ENCODE data around the gene PTPN4.
"Not testable (repeated sequence)": the region's sequence is repeated elsewhere in the genome, so short reads cannot be mapped to it uniquely, and the experiment has no call there.

PTPN4 gene

DNA sequence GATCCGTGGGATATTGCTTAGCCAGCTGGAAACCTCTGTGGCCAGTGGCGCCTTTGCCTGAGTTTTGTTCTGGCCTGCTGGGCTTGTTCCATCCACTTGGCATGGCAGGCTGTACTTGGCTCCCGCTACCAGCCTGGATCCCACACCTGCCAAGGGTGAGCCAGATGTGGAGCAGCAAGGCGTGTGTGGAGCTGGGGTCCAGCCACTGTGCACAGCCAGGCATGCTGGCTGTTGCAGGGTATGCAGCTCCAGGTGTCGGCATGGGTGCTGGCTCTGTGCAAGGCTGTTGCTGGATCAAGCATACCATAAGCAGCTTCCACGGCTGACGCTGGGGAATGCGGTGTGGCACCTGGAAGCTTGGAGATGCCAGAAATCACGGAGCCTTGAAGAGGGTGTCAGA, 34.5 kb downstream of the PTPN4 start:
- H4K20me1 ChIP-seq (ENCODE audit: insufficient read depth, low read length): peaks cover 18% of the 10 kb centered on the region
- no peak overlapping the region for H3K27ac ChIP-seq (ENCODE audit: low read length)
- peaks cover 30% of the 10 kb centered on the region for H3K36me3 ChIP-seq (replicated peaks; ENCODE audit: low read depth, low read length)
- no peaks in the 10 kb centered on the region for H3K4me1 ChIP-seq (ENCODE audit: low read length)
- no peak overlapping the region for H3K4me2 ChIP-seq (ENCODE audit: low read length)
- peaks cover 57% of the 10 kb centered on the region for H3K79me2 ChIP-seq (ENCODE audit: low read length)
- no peak overlapping the region for H2AFZ ChIP-seq (ENCODE audit: low read depth, low read length)
- H3K27me3 ChIP-seq (ENCODE audit: low read depth, low read length): no peaks in the 10 kb centered on the region
- H3K4me3 ChIP-seq (ENCODE audit: low read length): no peak overlapping the region
- H3K9ac ChIP-seq (ENCODE audit: low read length): no peak overlapping the region
- peaks cover 11% of the 10 kb centered on the region; the same call in 1 of the 2 replicates for H3K9me3 ChIP-seq (ENCODE audit: insufficient read depth, low read length)
- TF ChIP-seq, protein P1, sequence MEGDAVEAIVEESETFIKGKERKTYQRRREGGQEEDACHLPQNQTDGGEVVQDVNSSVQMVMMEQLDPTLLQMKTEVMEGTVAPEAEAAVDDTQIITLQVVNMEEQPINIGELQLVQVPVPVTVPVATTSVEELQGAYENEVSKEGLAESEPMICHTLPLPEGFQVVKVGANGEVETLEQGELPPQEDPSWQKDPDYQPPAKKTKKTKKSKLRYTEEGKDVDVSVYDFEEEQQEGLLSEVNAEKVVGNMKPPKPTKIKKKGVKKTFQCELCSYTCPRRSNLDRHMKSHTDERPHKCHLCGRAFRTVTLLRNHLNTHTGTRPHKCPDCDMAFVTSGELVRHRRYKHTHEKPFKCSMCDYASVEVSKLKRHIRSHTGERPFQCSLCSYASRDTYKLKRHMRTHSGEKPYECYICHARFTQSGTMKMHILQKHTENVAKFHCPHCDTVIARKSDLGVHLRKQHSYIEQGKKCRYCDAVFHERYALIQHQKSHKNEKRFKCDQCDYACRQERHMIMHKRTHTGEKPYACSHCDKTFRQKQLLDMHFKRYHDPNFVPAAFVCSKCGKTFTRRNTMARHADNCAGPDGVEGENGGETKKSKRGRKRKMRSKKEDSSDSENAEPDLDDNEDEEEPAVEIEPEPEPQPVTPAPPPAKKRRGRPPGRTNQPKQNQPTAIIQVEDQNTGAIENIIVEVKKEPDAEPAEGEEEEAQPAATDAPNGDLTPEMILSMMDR (IDR thresholded peaks at IDR 0.05; ENCODE audit: low read depth, low read length): no peak
- no peak for TF ChIP-seq EZH2phosphoT487 (IDR thresholded peaks at IDR 0.05; ENCODE audit: low read depth)

DNA sequence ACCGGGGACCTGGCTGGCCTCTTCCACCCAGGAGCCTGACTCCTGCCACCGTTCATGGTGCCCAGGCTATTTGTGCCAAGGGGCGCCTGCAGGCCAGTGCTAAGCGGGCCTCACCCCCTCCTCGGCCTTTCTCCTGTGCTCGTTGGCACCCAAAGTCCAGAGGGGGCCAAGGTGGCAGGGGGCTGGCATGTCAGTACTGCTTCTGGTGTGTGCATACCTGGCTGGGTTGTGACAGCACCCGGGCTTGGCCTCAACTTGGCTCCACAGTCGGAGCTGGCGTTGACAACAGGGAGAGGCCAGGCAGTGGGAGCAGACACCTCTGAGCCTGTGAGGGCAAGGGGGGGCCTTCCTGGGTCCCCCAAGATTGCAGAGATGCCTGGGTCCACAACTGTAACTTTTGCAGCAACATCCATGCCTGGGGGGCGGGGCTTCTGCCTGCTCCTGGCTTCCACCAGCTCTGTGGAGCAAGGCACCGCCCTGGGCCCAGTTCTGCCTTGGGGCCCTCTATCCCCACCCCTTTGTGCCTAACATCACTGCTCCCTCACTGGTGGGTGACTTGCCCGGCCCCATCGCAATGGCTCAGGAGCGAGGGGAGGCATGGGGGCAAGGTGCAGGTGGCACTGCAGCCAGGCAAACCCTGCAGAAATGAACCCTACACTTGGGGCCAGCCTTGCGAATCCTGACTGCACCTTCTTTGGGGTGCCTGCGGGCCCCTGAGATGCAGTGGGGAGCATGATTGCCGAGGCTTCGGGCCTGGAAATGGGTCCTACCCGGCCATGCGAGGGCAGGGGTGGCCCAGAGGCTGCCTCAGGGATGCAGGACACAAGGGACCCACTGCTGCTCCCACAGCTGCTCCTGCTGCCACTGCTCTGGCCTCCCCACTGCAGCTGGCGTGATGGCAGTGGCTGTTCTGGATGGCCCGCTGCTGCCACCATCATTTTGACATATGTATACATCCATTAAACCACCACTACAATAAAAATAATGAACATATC, 35.9 kb downstream of the PTPN4 start:
- H3K27me3 ChIP-seq (ENCODE audit: low read depth, low read length): no peaks in the 10 kb centered on the region
- H4K20me1 ChIP-seq (ENCODE audit: insufficient read depth, low read length): peaks cover 18% of the 10 kb centered on the region
- no peak overlapping the region for H3K9ac ChIP-seq (ENCODE audit: low read length)
- H3K4me3 ChIP-seq (ENCODE audit: low read length): no peak overlapping the region
- peaks cover 51% of the 10 kb centered on the region for H3K79me2 ChIP-seq (ENCODE audit: low read length)
- H3K4me1 ChIP-seq (ENCODE audit: low read length): no peaks in the 10 kb centered on the region
- TF ChIP-seq EZH2phosphoT487 (IDR thresholded peaks at IDR 0.05; ENCODE audit: low read depth): no peak
- TF ChIP-seq, protein P1 (IDR thresholded peaks at IDR 0.05; ENCODE audit: low read depth, low read length): no peak
- peaks cover 26% of the 10 kb centered on the region for H3K36me3 ChIP-seq (replicated peaks; ENCODE audit: low read depth, low read length)
- H3K4me2 ChIP-seq (ENCODE audit: low read length): no peak overlapping the region
- no peak overlapping the region for H3K27ac ChIP-seq (ENCODE audit: low read length)
- no peak overlapping the region for H2AFZ ChIP-seq (ENCODE audit: low read depth, low read length)
- H3K9me3 ChIP-seq (ENCODE audit: insufficient read depth, low read length): peaks cover 9% of the 10 kb centered on the region; the same call in 1 of the 2 replicates

DNA sequence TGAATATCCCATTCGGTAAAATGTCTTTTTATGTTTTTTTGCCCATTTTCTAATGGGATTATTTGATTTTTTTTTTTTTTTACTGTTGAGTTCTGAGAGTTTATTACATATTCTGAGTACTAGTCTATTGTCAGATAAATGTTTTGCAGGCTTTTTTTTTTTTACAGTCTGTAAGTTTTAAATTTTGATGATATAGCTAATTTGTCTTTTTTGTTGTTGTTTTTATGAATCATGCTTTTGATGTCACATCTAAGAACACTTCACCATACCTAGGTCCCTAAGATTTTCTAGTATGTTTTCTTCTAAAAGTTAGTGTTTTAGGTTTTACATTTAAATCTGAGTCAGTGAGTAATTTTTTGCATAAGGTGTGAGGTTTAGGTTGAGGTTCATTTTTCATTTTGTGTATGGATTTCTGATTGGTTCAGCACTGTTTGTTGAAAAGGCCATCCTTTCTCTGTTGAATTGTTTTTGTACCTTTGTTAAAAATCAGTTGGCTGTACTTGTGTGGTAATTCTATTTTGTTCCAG, 40.7 kb downstream of the PTPN4 start:
- H3K27ac ChIP-seq (ENCODE audit: low read length): no peak overlapping the region
- no peak overlapping the region for H3K9ac ChIP-seq (ENCODE audit: low read length)
- TF ChIP-seq EZH2phosphoT487 (IDR thresholded peaks at IDR 0.05; ENCODE audit: low read depth): no peak
- TF ChIP-seq, protein P1 (IDR thresholded peaks at IDR 0.05; ENCODE audit: low read depth, low read length): no peak
- no peak overlapping the region for H2AFZ ChIP-seq (ENCODE audit: low read depth, low read length)
- H3K4me2 ChIP-seq (ENCODE audit: low read length): no peak overlapping the region
- no peaks in the 10 kb centered on the region for H3K36me3 ChIP-seq (replicated peaks; ENCODE audit: low read depth, low read length)
- H3K79me2 ChIP-seq (ENCODE audit: low read length): peaks cover 48% of the 10 kb centered on the region
- no peak overlapping the region for H3K4me3 ChIP-seq (ENCODE audit: low read length)
- no peaks in the 10 kb centered on the region for H3K9me3 ChIP-seq (ENCODE audit: insufficient read depth, low read length)
- no peaks in the 10 kb centered on the region for H3K27me3 ChIP-seq (ENCODE audit: low read depth, low read length)
- peaks cover 12% of the 10 kb centered on the region for H4K20me1 ChIP-seq (ENCODE audit: insufficient read depth, low read length)
- H3K4me1 ChIP-seq (ENCODE audit: low read length): no peaks in the 10 kb centered on the region

DNA sequence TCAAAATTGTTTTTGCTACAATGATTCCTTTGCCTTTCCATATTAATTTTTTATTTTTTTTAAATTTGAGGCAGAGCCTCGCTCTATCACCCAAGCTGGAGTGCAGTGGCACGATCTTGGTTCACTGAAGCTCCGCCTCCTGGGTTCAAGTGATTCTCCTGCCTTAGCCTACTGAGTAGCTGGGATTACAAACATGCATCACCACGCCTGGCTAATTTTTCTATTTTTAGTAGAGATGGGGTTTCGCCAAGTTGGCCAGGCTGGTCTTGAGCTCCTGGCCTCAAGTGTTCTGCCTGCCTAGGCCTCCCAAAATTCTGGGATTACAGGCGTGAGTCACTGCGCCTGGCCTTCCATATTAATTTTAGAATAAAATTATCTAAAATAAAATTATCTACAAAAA, 41.3 kb downstream of the PTPN4 start:
- Histone ChIP-seq H3K27me3 (ENCODE audit: low read depth, low read length) (no peaks in the 10 kb centered on the region), H3K36me3 (replicated peaks; ENCODE audit: low read depth, low read length) (no peaks in the 10 kb centered on the region), H3K4me2 (ENCODE audit: low read length) (no peak overlapping the region), H3K4me3 (ENCODE audit: low read length) (no peak overlapping the region), H2AFZ (ENCODE audit: low read depth, low read length) (no peak overlapping the region), H3K27ac (ENCODE audit: low read length) (no peak overlapping the region), H3K79me2 (ENCODE audit: low read length) (peaks cover 43% of the 10 kb centered on the region), H4K20me1 (ENCODE audit: insufficient read depth, low read length) (peaks cover 11% of the 10 kb centered on the region), H3K9ac (ENCODE audit: low read length) (no peak overlapping the region), H3K9me3 (ENCODE audit: insufficient read depth, low read length) (no peaks in the 10 kb centered on the region), H3K4me1 (ENCODE audit: low read length) (no peaks in the 10 kb centered on the region)
- TF ChIP-seq, protein P1 (IDR thresholded peaks at IDR 0.05; ENCODE audit: low read depth, low read length): no peak
- no peak for TF ChIP-seq EZH2phosphoT487 (IDR thresholded peaks at IDR 0.05; ENCODE audit: low read depth)

DNA sequence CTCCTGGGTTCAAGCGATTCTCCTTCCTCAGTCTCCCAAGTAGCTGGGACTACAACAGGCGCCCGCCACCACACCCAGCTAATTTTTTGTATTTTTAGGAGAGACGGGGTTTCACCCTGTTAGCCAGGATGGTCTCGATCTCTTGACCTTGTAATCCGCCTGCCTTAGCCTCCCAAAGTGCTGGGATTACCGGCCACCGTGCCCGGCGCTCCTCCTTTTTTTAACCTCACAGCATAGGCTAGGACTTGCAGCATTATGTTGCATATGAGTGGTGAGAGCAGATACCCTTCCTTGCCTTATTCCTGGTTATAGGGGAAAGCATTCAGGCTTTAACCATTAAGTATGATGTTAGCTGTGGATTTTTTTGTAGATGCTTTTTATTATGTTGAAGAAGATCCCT, 42.3 kb downstream of the PTPN4 start:
- H3K27ac ChIP-seq (ENCODE audit: low read length); H3K4me3 ChIP-seq (ENCODE audit: low read length); H3K27me3 ChIP-seq (ENCODE audit: low read depth, low read length); H3K9ac ChIP-seq (ENCODE audit: low read length); H3K36me3 ChIP-seq (replicated peaks; ENCODE audit: low read depth, low read length); H3K4me2 ChIP-seq (ENCODE audit: low read length); H3K4me1 ChIP-seq (ENCODE audit: low read length); H4K20me1 ChIP-seq (ENCODE audit: insufficient read depth, low read length); H3K9me3 ChIP-seq (ENCODE audit: insufficient read depth, low read length); H2AFZ ChIP-seq (ENCODE audit: low read depth, low read length): not testable (repeated sequence)
- H3K79me2 ChIP-seq (ENCODE audit: low read length): peaks cover 40% of the 10 kb centered on the region

Data from OCI-LY3 (cell line).